Measurements from ENCODE around the gene IMPA2. TPM values are rescaled to one million over a fixed set of nuclear protein-coding genes. Genes with fewer than 3 reads are reported as not detected.

IMPA2 gene
- total and polyA plus RNA-seq, 4 experiments from 2014 or later, result 4.9 to 9.8 (median 6.5) TPM

DNA sequence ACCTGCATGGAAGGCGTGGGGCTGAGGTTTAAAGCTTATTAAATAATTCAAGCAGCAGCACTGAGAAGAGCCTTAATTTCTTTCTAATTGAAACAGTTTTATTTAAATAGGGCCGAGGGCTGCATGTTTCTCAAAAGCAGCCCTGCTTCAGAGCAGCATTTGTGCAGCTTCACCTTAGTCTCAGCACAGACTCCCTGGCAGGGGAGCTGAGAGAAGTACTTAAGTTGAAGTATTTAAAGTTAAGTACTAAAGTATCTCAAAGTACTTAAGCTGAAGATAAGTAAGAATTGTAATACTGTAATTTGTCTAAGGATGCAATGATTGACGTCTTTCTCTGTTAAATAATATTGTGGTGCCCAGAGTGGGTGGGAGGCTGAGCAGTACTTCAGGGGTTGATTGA, 31.4 kb downstream of the IMPA2 start:
- ChIA-PET CTCF (ENCODE audit: partially characterized antibody) (interaction anchor here (1.0 to 1.5 kb wide), 4 partner anchors 11 to 75 kb away, joined by 3 to 7 read pairs (median 4); no protein-coding TSS in a partner anchor), POLR2A (ENCODE audit: partially characterized antibody) (no interaction called here)
- Histone ChIP-seq H3K9me3 (ENCODE audit: control insufficient read depth in 1 of 2, low read length in 2 of 2) (no peaks in the 10 kb centered on the region), H3K27ac (ENCODE audit: low read depth, low read length) (no peak overlapping the region), H3K4me3 (ENCODE audit: low read length in 2 of 2) (no peak overlapping the region), H3K27me3 (ENCODE audit: insufficient read depth, low read length) (no peaks in the 10 kb centered on the region), H3K36me3 (ENCODE audit: insufficient read depth, low read length) (no peaks in the 10 kb centered on the region), H3K4me1 (ENCODE audit: insufficient read depth, low read length) (no peaks in the 10 kb centered on the region)
- intact Hi-C loops (cut with micrococcal nuclease), result no loop called here
- Mint-ChIP-seq H3K27ac (peak overlapping the region in 1 of 7 donors; percentile 12), H3K9me3 (peaks cover 0 to 1% (median 0%) of the 10 kb centered on the region in 8 donors), H3K4me1 (no peaks in the 10 kb centered on the region), H3K4me3 (no peak overlapping the region), H3K27me3 (no peaks in the 10 kb centered on the region), H3K36me3 (peaks cover 0 to 3% of the 10 kb centered on the region in 2 donors)
- no peak for DNase-seq

DNA sequence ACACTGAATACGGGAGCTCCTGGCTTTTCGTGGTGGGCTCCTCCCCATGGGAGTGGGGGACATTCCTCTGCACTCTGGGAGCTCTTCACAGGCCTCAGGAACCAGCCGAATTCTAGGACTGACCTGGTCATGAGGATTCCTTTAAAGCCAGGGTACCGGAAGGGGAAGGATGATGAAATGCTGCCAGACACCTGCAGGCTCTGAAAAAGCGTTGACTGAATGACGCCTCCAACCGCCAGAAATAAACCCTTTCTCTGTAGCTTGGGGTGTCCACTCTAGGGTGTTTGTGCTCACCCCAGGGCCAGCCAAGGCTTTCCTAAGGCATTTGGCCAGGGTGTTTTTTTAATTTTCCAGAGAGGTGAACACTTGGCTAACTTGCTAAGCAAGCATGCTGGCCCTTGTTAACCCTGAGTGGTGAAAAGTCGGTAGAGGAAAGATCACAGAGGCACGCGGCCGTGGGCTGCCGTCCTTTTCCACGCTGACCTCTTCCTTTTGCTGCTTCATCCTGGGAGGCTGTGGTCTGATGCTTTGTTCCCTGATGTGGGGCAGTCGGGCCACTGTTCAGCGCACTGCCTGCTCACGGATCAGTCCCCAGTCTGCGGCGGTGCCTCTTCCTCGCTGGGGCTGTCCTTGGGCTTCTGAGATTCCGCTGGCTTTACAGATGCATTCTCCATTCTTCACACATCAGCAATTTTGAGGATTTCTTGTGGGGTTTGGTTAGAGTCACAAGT, 32.0 kb downstream of the IMPA2 start:
- Histone ChIP-seq H3K9me3 (ENCODE audit: control insufficient read depth in 1 of 2, low read length in 2 of 2) (no peaks in the 10 kb centered on the region), H3K36me3 (ENCODE audit: insufficient read depth, low read length) (no peaks in the 10 kb centered on the region), H3K27ac (ENCODE audit: low read depth, low read length) (no peak overlapping the region), H3K27me3 (ENCODE audit: insufficient read depth, low read length) (no peaks in the 10 kb centered on the region), H3K4me3 (ENCODE audit: low read length in 2 of 2) (no peak overlapping the region), H3K4me1 (ENCODE audit: insufficient read depth, low read length) (no peaks in the 10 kb centered on the region)
- Mint-ChIP-seq H3K4me3 (no peak overlapping the region), H3K9me3 (peaks cover 0 to 1% (median 0%) of the 10 kb centered on the region in 8 donors), H3K4me1 (no peaks in the 10 kb centered on the region), H3K27ac (peak overlapping the region in 1 of 7 donors; percentile 48), H3K36me3 (peaks cover 0 to 3% of the 10 kb centered on the region in 2 donors), H3K27me3 (no peaks in the 10 kb centered on the region)
- ChIA-PET POLR2A (ENCODE audit: partially characterized antibody) (no interaction called here), CTCF (ENCODE audit: partially characterized antibody) (interaction anchor here (1.0 to 1.6 kb wide), 5 partner anchors 11 to 75 kb away, joined by 3 to 7 read pairs (median 3); no protein-coding TSS in a partner anchor)
- no peak for DNase-seq
- intact Hi-C loops (cut with micrococcal nuclease), result no loop called here

DNA sequence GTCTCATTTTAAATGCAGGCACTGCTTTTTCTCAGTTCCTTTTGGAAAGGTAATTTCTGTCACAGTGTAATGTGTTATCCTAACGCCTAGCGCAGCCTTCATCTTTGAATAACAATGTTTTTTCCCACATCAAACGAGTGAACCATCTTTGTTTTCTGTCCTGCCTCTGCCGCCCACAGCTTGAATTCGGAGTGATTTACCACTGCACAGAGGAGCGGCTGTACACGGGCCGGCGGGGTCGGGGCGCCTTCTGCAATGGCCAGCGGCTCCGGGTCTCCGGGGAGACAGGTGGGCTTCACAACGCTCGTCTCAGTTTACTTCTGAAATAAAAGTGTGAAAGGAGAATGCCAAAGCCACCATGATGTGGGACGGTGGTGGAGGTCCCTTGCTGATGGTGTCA, 32.8 kb downstream of the IMPA2 start:
- Histone ChIP-seq H3K27ac (ENCODE audit: low read depth, low read length) (no peak overlapping the region), H3K4me3 (ENCODE audit: low read length in 2 of 2) (no peak overlapping the region), H3K4me1 (ENCODE audit: insufficient read depth, low read length) (no peaks in the 10 kb centered on the region), H3K27me3 (ENCODE audit: insufficient read depth, low read length) (no peaks in the 10 kb centered on the region), H3K36me3 (ENCODE audit: insufficient read depth, low read length) (no peaks in the 10 kb centered on the region), H3K9me3 (ENCODE audit: control insufficient read depth in 1 of 2, low read length in 2 of 2) (no peaks in the 10 kb centered on the region)
- CTCF ChIA-PET (ENCODE audit: partially characterized antibody), result interaction anchor here (1.6 kb wide), 1 partner anchor 16 kb away, joined by 3 read pairs; no protein-coding TSS in a partner anchor
- H3K27ac Mint-ChIP-seq, result no peak overlapping the region
- DNase-seq, result no peak
- H3K4me3 Mint-ChIP-seq, result no peak overlapping the region
- POLR2A ChIA-PET (ENCODE audit: partially characterized antibody), result no interaction called here
- intact Hi-C loops (cut with micrococcal nuclease), result no loop called here
- H3K27me3 Mint-ChIP-seq, result no peaks in the 10 kb centered on the region
- no peaks in the 10 kb centered on the region for H3K4me1 Mint-ChIP-seq
- H3K9me3 Mint-ChIP-seq, result peaks cover 0 to 1% (median 0%) of the 10 kb centered on the region in 8 donors
- peaks cover 0 to 3% of the 10 kb centered on the region in 2 donors for H3K36me3 Mint-ChIP-seq

DNA sequence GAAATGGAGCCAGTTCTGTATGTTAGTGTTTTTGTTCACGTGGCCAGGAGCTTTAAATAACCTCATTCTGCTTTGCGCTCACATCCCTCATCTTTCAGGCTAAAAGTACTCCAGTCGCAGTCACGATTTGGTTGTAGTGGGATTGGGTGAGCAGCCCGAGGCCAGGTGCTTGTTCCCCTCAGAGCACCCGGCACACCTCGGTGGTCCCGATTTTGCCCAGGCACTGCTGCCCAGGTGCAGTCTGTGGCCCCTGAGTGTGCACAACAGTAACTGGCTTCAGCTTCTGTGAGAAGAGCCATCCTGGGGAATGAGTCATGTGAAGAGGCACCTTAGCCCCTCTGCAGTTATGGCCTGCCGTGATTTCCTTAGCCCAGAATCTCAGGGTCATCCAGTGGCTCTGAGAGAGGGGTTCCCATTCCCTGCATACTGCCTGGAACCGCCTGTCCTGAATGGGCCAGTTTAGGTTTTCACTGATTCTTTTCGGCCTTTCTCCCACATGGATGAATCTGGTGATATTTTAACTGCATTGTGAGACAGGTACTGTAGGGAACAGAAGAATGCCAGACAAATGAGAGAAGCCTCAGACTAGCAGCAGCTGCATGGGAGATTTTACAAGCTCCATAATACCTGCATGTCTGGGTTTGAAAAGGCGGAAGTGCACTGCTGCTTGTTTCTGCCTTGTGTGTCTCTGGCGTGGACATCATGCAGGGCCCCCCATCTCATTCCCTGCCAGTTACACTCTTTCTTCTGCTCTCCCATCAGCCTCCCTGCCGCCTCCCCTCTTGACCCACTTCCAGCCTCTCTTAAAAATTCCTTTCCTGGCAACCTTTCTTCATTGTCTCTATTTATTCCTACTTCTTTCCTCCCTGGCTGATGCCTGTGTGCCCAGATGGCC, 33.5 kb downstream of the IMPA2 start:
- Mint-ChIP-seq H3K36me3 (peaks cover 0 to 3% of the 10 kb centered on the region in 2 donors), H3K9me3 (peaks cover 0 to 1% (median 0%) of the 10 kb centered on the region in 8 donors), H3K27me3 (no peaks in the 10 kb centered on the region), H3K4me1 (no peaks in the 10 kb centered on the region), H3K4me3 (no peak overlapping the region), H3K27ac (no peak overlapping the region)
- Histone ChIP-seq H3K9me3 (ENCODE audit: control insufficient read depth in 1 of 2, low read length in 2 of 2) (no peaks in the 10 kb centered on the region), H3K27me3 (ENCODE audit: insufficient read depth, low read length) (no peaks in the 10 kb centered on the region), H3K4me1 (ENCODE audit: insufficient read depth, low read length) (no peaks in the 10 kb centered on the region), H3K4me3 (ENCODE audit: low read length in 2 of 2) (no peak overlapping the region), H3K36me3 (ENCODE audit: insufficient read depth, low read length) (no peaks in the 10 kb centered on the region), H3K27ac (ENCODE audit: low read depth, low read length) (no peak overlapping the region)
- ChIA-PET CTCF (ENCODE audit: partially characterized antibody) (interaction anchor here (1.6 kb wide), 1 partner anchor 15 kb away, joined by 3 read pairs; no protein-coding TSS in a partner anchor), POLR2A (ENCODE audit: partially characterized antibody) (no interaction called here)
- intact Hi-C loops (cut with micrococcal nuclease), result no loop called here
- no peak for DNase-seq

DNA sequence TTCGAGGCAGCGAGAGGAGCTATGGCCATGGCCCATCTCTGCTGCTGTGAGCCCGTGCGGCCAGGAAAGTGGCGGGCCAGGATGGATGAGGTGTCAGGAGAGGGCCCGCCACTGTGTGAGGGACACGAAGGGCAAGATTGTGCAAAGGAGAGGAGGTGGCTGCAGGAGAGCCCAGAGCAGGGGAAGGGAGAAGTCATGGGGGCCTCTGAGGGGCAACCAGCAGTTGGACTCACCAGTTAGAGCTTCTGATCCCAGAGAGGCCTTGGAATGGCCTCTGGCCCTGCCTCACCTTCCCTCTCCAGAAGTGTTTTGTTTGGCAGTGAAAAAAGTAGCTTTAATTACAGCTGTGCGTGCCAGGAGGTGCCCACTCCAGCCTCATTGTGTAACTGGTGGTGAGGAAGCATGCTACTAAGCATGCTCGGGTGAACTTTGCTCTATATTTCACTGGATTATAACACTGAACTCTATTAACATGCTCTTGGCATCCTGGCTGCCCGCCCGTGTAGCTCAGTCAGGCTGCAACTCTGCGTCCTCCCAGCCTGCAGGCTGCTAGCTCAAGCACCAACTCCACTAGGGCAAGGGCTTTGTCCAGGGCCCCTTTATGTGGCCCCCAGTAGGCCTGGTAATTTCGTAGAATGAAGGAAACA, 34.2 kb downstream of the IMPA2 start:
- Histone ChIP-seq H3K4me3 (ENCODE audit: low read length in 2 of 2) (no peak overlapping the region), H3K27me3 (ENCODE audit: insufficient read depth, low read length) (no peaks in the 10 kb centered on the region), H3K9me3 (ENCODE audit: control insufficient read depth in 1 of 2, low read length in 2 of 2) (no peaks in the 10 kb centered on the region), H3K36me3 (ENCODE audit: insufficient read depth, low read length) (no peaks in the 10 kb centered on the region), H3K27ac (ENCODE audit: low read depth, low read length) (no peak overlapping the region), H3K4me1 (ENCODE audit: insufficient read depth, low read length) (no peaks in the 10 kb centered on the region)
- peaks cover 0 to 5% of the 10 kb centered on the region in 2 donors for H3K36me3 Mint-ChIP-seq
- ChIA-PET CTCF (ENCODE audit: partially characterized antibody) (no interaction called here), POLR2A (ENCODE audit: partially characterized antibody) (no interaction called here)
- H3K9me3 Mint-ChIP-seq, result no peaks in the 10 kb centered on the region
- H3K4me1 Mint-ChIP-seq, result no peaks in the 10 kb centered on the region
- H3K4me3 Mint-ChIP-seq, result no peak overlapping the region
- intact Hi-C loops (cut with micrococcal nuclease), result no loop called here
- no peaks in the 10 kb centered on the region for H3K27me3 Mint-ChIP-seq
- no peak overlapping the region for H3K27ac Mint-ChIP-seq
- DNase-seq, result no peak

DNA sequence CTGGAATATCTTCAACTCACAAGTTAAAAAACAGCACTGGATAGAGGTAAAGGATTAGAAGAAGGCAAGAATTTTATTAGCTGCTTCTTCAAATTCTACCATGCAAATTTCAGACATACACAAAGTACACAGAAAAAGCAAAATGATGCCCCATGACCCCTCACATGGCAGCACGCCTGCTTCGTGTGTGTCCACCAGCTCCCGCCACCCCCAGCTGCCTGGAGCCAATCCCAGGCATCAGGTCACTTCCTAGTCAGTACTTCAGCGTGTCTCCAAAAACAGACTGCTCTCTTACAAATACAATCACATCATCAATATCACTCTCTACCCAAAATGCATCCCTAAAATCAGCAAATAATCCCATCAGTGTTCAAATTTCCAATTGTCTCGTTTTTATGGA, 35.8 kb downstream of the IMPA2 start:
- peaks cover 0 to 8% of the 10 kb centered on the region in 2 donors for H3K36me3 Mint-ChIP-seq
- H3K27ac Mint-ChIP-seq, result no peak overlapping the region

DNA sequence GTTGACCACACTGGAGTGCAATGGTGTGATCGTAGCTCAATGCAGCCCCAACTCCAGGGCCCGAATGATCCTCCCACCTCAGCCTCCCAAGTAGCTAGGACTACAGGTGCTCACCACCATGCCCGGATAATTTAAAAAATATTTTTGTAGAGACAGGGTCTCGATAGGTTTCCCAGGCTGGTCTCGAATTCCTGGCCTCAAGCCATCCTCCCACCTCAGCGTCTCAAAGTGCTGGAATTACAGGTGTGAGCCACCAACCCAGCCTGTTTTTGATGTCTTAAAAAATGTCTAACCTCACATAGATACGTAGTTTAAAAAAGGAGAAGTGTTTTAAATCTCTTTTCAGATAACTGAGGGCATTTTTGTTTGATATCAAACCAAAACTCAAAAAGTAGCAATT, 37.6 kb downstream of the IMPA2 start:
- Histone ChIP-seq H3K4me1 (ENCODE audit: insufficient read depth, low read length) (no peaks in the 10 kb centered on the region), H3K27me3 (ENCODE audit: insufficient read depth, low read length) (no peaks in the 10 kb centered on the region), H3K4me3 (ENCODE audit: low read length in 2 of 2) (no peak overlapping the region), H3K27ac (ENCODE audit: low read depth, low read length) (no peak overlapping the region), H3K9me3 (ENCODE audit: control insufficient read depth in 1 of 2, low read length in 2 of 2) (no peaks in the 10 kb centered on the region), H3K36me3 (ENCODE audit: insufficient read depth, low read length) (no peaks in the 10 kb centered on the region)
- Mint-ChIP-seq H3K27ac (no peak overlapping the region), H3K27me3 (no peaks in the 10 kb centered on the region), H3K9me3 (no peaks in the 10 kb centered on the region), H3K4me3 (no peak overlapping the region), H3K36me3 (peaks cover 0 to 8% of the 10 kb centered on the region in 2 donors), H3K4me1 (no peaks in the 10 kb centered on the region)
- DNase-seq, result no peak
- CTCF ChIA-PET (ENCODE audit: partially characterized antibody), result interaction anchor here (2.0 kb wide), 1 partner anchor 15 kb away, joined by 8 read pairs; no protein-coding TSS in a partner anchor
- POLR2A ChIA-PET (ENCODE audit: partially characterized antibody), result no interaction called here
- intact Hi-C loops (cut with micrococcal nuclease), result no loop called here

More for the DNA sequence above, 35.8 kb downstream of the IMPA2 start:
- Mint-ChIP-seq H3K9me3 (no peaks in the 10 kb centered on the region), H3K4me1 (no peaks in the 10 kb centered on the region), H3K27me3 (no peaks in the 10 kb centered on the region), H3K4me3 (no peak overlapping the region)
- H3K4me1 ChIP-seq (ENCODE audit: insufficient read depth, low read length), result no peaks in the 10 kb centered on the region
- no peak overlapping the region for H3K4me3 ChIP-seq (ENCODE audit: low read length in 2 of 2)
- H3K27ac ChIP-seq (ENCODE audit: low read depth, low read length), result no peak overlapping the region
- H3K9me3 ChIP-seq (ENCODE audit: control insufficient read depth in 1 of 2, low read length in 2 of 2), result no peaks in the 10 kb centered on the region
- ChIA-PET POLR2A (ENCODE audit: partially characterized antibody) (no interaction called here), CTCF (ENCODE audit: partially characterized antibody) (interaction anchor here (2.0 kb wide), 1 partner anchor 13 kb away, joined by 8 read pairs; no protein-coding TSS in a partner anchor)
- intact Hi-C loops (cut with micrococcal nuclease), result no loop called here
- no peaks in the 10 kb centered on the region for H3K27me3 ChIP-seq (ENCODE audit: insufficient read depth, low read length)
- DNase-seq, result no peak
- no peaks in the 10 kb centered on the region for H3K36me3 ChIP-seq (ENCODE audit: insufficient read depth, low read length)
